ENCODE data around the gene UNK.

GRCh38 chr17:75806822-75807500, 22.4 kb downstream of the UNK start:
- TF ChIP-seq CTCF (IDR thresholded peaks at IDR 0.05; ENCODE audit: low read depth, low read length) = no peak
- no peak for TF ChIP-seq EZH2phosphoT487 (IDR thresholded peaks at IDR 0.05; ENCODE audit: low read depth)

All from OCI-LY3 (cell line).